IMR-90 (cell line): ENCODE measurements around the gene PLXNA3. TPM values are rescaled to one million over a fixed set of nuclear protein-coding genes. Genes with fewer than 3 reads are reported as not detected.

Source experiments
- ATAC-seq: fragments of 200-7000 bp; cut with Tn5 transposase; 2 replicates; pipeline ENCODE4 v1.9.1; 2020; ENCODE audit warnings: low read depth, mild to moderate bottlenecking, moderate library complexity
- BruUV-seq: library from RNA; stranded (reverse); fragments of 400-500 nt; replicated peaks from 2 replicates; lab custom pipeline; 2021; lab: Mats Ljungman, UMichigan
- CTCF ChIA-PET: fragments of 300-600 bp; formaldehyde crosslinking; extraction: SDS; loops from one replicate; lab custom pipeline; 2021; ENCODE audit warnings: antibody characterized with exemption; lab: Yijun Ruan, JAX
- POLR2A ChIA-PET: fragments of 300-600 bp; sonication (Branson Sonifier 250); formaldehyde crosslinking; loops from one replicate; lab custom pipeline; 2022; ENCODE audit warnings: antibody characterized with exemption; ENCODE audit not compliant: unreplicated experiment; lab: Charles Lee
- DNase-seq: peaks from one replicate; pipeline ENCODE4 v3.0.0; 2013
- H2AFZ ChIP-seq: replicated peaks from 2 replicates; pipeline ENCODE3; 2013; ENCODE audit warnings: low read length, mild to moderate bottlenecking; ENCODE audit not compliant: poor library complexity
- H2AK5ac ChIP-seq: 2 replicates; pipeline ENCODE4 v1.6.1; 2013; ENCODE audit warnings: low read depth, low read length, inconsistent platforms
- H2AK9ac ChIP-seq: replicated peaks from 2 replicates; pipeline ENCODE3; 2013; ENCODE audit warnings: mild to moderate bottlenecking, low read depth, low read length, moderate library complexity; ENCODE audit not compliant: poor library complexity
- H2BK120ac ChIP-seq: 2 replicates; pipeline ENCODE4 v1.6.1; 2013; ENCODE audit warnings: low read depth, low read length, inconsistent platforms
- H2BK15ac ChIP-seq: 3 replicates; pipeline ENCODE4 v1.6.1; 2013; ENCODE audit warnings: low read depth, low read length, inconsistent platforms
- H2BK20ac ChIP-seq: 2 replicates; pipeline ENCODE4 v1.6.1; 2013; ENCODE audit warnings: low read depth, mild to moderate bottlenecking, inconsistent platforms, low read length, moderate library complexity
- H2BK5ac ChIP-seq: 2 replicates; pipeline ENCODE4 v1.6.1; 2013; ENCODE audit warnings: mild to moderate bottlenecking, low read depth, low read length, inconsistent platforms; ENCODE audit not compliant: poor library complexity, severe bottlenecking
- H3K14ac ChIP-seq: replicated peaks from 2 replicates; pipeline ENCODE4 v1.6.1; 2013; ENCODE audit warnings: low read depth, low read length, inconsistent platforms
- H3K18ac ChIP-seq: 2 replicates; pipeline ENCODE4 v1.6.1; 2013; ENCODE audit warnings: low read depth, low read length, control low read depth
- H3K23ac ChIP-seq: 2 replicates; pipeline ENCODE4 v1.6.1; 2013; ENCODE audit warnings: low read depth, low read length, inconsistent platforms
- H3K27ac ChIP-seq: 2 replicates; pipeline ENCODE4 v1.5.1; 2013; ENCODE audit warnings: mild to moderate bottlenecking, control low read depth, low read length; ENCODE audit not compliant: insufficient read depth
- H3K27me3 ChIP-seq: 2 replicates; pipeline ENCODE4 v1.6.1; 2013; ENCODE audit warnings: low read length; ENCODE audit not compliant: control insufficient read depth, insufficient read depth
- H3K36me3 ChIP-seq: 2 replicates; pipeline ENCODE4 v1.6.1; 2013; ENCODE audit warnings: low read length, mixed read lengths; ENCODE audit not compliant: control insufficient read depth, insufficient read depth
- H3K4ac ChIP-seq: 2 replicates; pipeline ENCODE4 v1.6.1; 2013; ENCODE audit warnings: low read depth, low read length, inconsistent platforms
- H3K4me1 ChIP-seq: 2 replicates; pipeline ENCODE4 v1.6.1; 2013; ENCODE audit warnings: low read length, mixed read lengths; ENCODE audit not compliant: control insufficient read depth, insufficient read depth
- H3K4me2 ChIP-seq: 2 replicates; pipeline ENCODE4 v1.6.1; 2013; ENCODE audit warnings: low read depth, mild to moderate bottlenecking, control low read depth, low read length, moderate library complexity
- H3K4me3 ChIP-seq: 2 replicates; pipeline ENCODE4 v1.5.1; 2013; ENCODE audit warnings: low read depth, mild to moderate bottlenecking, control low read depth, low read length, moderate library complexity; ENCODE audit not compliant: insufficient read depth
- H3K56ac ChIP-seq: 2 replicates; pipeline ENCODE4 v1.6.1; 2013; ENCODE audit warnings: low read length, inconsistent platforms; ENCODE audit not compliant: insufficient read depth; ENCODE audit errors: extremely low read depth
- H3K79me1 ChIP-seq, 2 experiments: 2 replicates each; pipeline ENCODE4 v1.6.1; 2013; ENCODE audit warnings: low read length in 2 of 2, inconsistent platforms in 1 of 2, low read depth in 1 of 2
- H3K9ac ChIP-seq: 2 replicates; pipeline ENCODE4 v1.6.1; 2013; ENCODE audit warnings: low read depth, low read length, control low read depth
- H3K9me1 ChIP-seq: 2 replicates; pipeline ENCODE4 v1.6.1; 2013; ENCODE audit warnings: low read length, inconsistent platforms; ENCODE audit not compliant: insufficient read depth
- H3K9me3 ChIP-seq: 2 replicates; pipeline ENCODE4 v1.6.1; 2013; ENCODE audit warnings: low read length; ENCODE audit not compliant: control insufficient read depth, insufficient read depth
- H4K20me1 ChIP-seq: 2 replicates; pipeline ENCODE4 v1.6.1; 2013; ENCODE audit warnings: low read length, inconsistent platforms; ENCODE audit not compliant: insufficient read depth
- H4K5ac ChIP-seq: 2 replicates; pipeline ENCODE4 v1.6.1; 2013; ENCODE audit warnings: mild to moderate bottlenecking, low read depth, low read length, control low read depth
- H4K8ac ChIP-seq, 2 experiments: 2 replicates each; pipeline ENCODE4 v1.6.1; 2013; ENCODE audit warnings: low read depth in 2 of 2, low read length in 2 of 2, control low read depth in 1 of 2, inconsistent platforms in 1 of 2
- H4K91ac ChIP-seq: 2 replicates; pipeline ENCODE4 v1.6.1; 2013; ENCODE audit warnings: low read depth, low read length, inconsistent platforms; ENCODE audit not compliant: insufficient read depth
- CEBPB ChIP-seq: IDR thresholded peaks from 2 replicates; pipeline ENCODE4 v1.6.1; 2012; ENCODE audit warnings: low read depth, low read length, improper control_type of control experiment
- CHD1 ChIP-seq: IDR thresholded peaks from 2 replicates; pipeline ENCODE4 v1.6.1; 2012; ENCODE audit warnings: low read depth, low read length, improper control_type of control experiment
- FOS ChIP-seq: fragments of 150-350 bp; IDR thresholded peaks from 2 replicates; pipeline ENCODE4 v1.6.1; 2016; ENCODE audit warnings: low read depth, low read length
- MAFK ChIP-seq: IDR thresholded peaks from 2 replicates; pipeline ENCODE4 v1.6.1; 2012; ENCODE audit warnings: low read depth, low read length, improper control_type of control experiment
- POLR2A ChIP-seq: IDR thresholded peaks from 2 replicates; pipeline ENCODE4 v1.6.1; 2012; ENCODE audit warnings: mild to moderate bottlenecking, low read depth, low read length
- RAD21 ChIP-seq: IDR thresholded peaks from 2 replicates; pipeline ENCODE4 v1.6.1; 2012; ENCODE audit warnings: low read length, improper control_type of control experiment
- RCOR1 ChIP-seq: IDR thresholded peaks from 2 replicates; pipeline ENCODE4 v1.6.1; 2012; ENCODE audit warnings: mild to moderate bottlenecking, low read length, improper control_type of control experiment; ENCODE audit not compliant: insufficient replicate concordance
- WGBS, 2 experiments: methylation state at CpG; one replicate each; pipeline versions ENCODE4 v1.1.5 to v1.1.7; 2013; ENCODE audit warnings: missing lambda C conversion rate in 2 of 2; ENCODE audit not compliant: insufficient read length in 1 of 2; ENCODE audit errors: extremely low coverage in 2 of 2; 5-methylcytosine and 5-hydroxymethylcytosine counted together
- dilution Hi-C: fragments of 300-500 bp; cut with HindIII; formaldehyde crosslinking; loops from one replicate; pipeline ENCODE4 v1.14.3; 2018; ENCODE audit warnings: low sequenced_read_pairs; ENCODE audit not compliant: unreplicated experiment
- in situ Hi-C: fragments of 300-500 bp; cut with MboI; formaldehyde crosslinking; loops from 3 replicates; pipeline ENCODE4 v1.14.3; 2019; ENCODE audit warnings: low sequenced_read_pairs, inconsistent platforms, mixed read lengths
- intact Hi-C: fragments of 100-400 bp; cut with micrococcal nuclease; formaldehyde crosslinking; loops from 2 replicates; pipeline ENCODE4 v1.10.0; 2022
- polyA plus RNA-seq, 3 experiments: library from polyadenylated mRNA; depleted of rRNA; stranded (reverse); fragments of >200 nt; gene quantifications; 2 replicates each; pipeline ENCODE4 v1.2.3, GENCODE V29; 2012; ENCODE audit warnings: low replicate concordance in 1 of 3
- total RNA-seq: library from RNA; depleted of rRNA; stranded (reverse); fragments of >200 nt; gene quantifications from 2 replicates; pipeline ENCODE4 v1.2.3, GENCODE V29; 2012
- TF ChIP-seq, protein P1 (sequence below): fragments of 150-350 bp; IDR thresholded peaks from 2 replicates; pipeline ENCODE4 v1.6.1; 2017; ENCODE audit warnings: mild to moderate bottlenecking, antibody characterized with exemption, low read length, low read depth
- TF ChIP-seq, protein P2 (sequence below): conservative IDR thresholded peaks from 2 replicates; pipeline ENCODE4 v1.5.1; 2012; ENCODE audit warnings: mild to moderate bottlenecking, low read depth, low read length, improper control_type of control experiment
- TF ChIP-seq, protein P3 (sequence below): fragments of 150-350 bp; IDR thresholded peaks from 2 replicates; pipeline ENCODE4 v1.6.1; 2016; ENCODE audit warnings: low read depth, mild to moderate bottlenecking, low read length, moderate library complexity, borderline replicate concordance

Gene PLXNA3
- total and polyA plus RNA-seq, 2 of the 4 experiments (the other 2 are of a cell fraction), result 4.3 to 111 TPM

- Histone ChIP-seq H4K20me1 (peaks cover 14% of the 10 kb centered on the region), H3K9me1 (no peaks in the 10 kb centered on the region), H3K4me2 (peak overlapping the region; percentile 95), H2BK20ac (no peak overlapping the region), H3K14ac (peak overlapping the region; percentile 48), H3K9me3 (no peaks in the 10 kb centered on the region; the same call in 1 of the 2 replicates), H3K18ac (no peak overlapping the region), H2BK120ac (no peak overlapping the region), H3K79me1 (peaks cover 0 to 12% of the 10 kb centered on the region in 2 experiments; a peak in 1 of 4 replicates), H3K36me3 (peaks cover 52% of the 10 kb centered on the region), H4K5ac (peak overlapping the region; percentile 35), H3K4ac (peak overlapping the region; percentile 89), H2AK5ac (peak overlapping the region; percentile 81), H3K56ac (peak overlapping the region; percentile 71), H2AK9ac (peak overlapping the region; percentile 78), H2BK5ac (peak overlapping the region; percentile 100), H3K27me3 (no peaks in the 10 kb centered on the region), H3K4me3 (peak overlapping the region; percentile 98), H3K23ac (peak overlapping the region; percentile 33), H3K4me1 (peaks cover 3% of the 10 kb centered on the region), H4K8ac (peak overlapping the region; percentile 13 to 86; a peak in 2 of 4 replicates), H3K27ac (peak overlapping the region; percentile 95), H2AFZ (peak overlapping the region; percentile 43), H4K91ac (peak overlapping the region; percentile 56), H2BK15ac (no peak overlapping the region; the same call in 2 of the 3 replicates), H3K9ac (peak overlapping the region; percentile 86)
- TF ChIP-seq CHD1 (no peak), FOS (no peak), CEBPB (no peak), POLR2A (no peak), RCOR1 (no peak), RAD21 (no peak), MAFK (no peak)
- TF ChIP-seq, protein P1, sequence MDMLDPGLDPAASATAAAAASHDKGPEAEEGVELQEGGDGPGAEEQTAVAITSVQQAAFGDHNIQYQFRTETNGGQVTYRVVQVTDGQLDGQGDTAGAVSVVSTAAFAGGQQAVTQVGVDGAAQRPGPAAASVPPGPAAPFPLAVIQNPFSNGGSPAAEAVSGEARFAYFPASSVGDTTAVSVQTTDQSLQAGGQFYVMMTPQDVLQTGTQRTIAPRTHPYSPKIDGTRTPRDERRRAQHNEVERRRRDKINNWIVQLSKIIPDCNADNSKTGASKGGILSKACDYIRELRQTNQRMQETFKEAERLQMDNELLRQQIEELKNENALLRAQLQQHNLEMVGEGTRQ, result no peak
- TF ChIP-seq, protein P2, sequence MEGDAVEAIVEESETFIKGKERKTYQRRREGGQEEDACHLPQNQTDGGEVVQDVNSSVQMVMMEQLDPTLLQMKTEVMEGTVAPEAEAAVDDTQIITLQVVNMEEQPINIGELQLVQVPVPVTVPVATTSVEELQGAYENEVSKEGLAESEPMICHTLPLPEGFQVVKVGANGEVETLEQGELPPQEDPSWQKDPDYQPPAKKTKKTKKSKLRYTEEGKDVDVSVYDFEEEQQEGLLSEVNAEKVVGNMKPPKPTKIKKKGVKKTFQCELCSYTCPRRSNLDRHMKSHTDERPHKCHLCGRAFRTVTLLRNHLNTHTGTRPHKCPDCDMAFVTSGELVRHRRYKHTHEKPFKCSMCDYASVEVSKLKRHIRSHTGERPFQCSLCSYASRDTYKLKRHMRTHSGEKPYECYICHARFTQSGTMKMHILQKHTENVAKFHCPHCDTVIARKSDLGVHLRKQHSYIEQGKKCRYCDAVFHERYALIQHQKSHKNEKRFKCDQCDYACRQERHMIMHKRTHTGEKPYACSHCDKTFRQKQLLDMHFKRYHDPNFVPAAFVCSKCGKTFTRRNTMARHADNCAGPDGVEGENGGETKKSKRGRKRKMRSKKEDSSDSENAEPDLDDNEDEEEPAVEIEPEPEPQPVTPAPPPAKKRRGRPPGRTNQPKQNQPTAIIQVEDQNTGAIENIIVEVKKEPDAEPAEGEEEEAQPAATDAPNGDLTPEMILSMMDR, result no peak
- TF ChIP-seq, protein P3, sequence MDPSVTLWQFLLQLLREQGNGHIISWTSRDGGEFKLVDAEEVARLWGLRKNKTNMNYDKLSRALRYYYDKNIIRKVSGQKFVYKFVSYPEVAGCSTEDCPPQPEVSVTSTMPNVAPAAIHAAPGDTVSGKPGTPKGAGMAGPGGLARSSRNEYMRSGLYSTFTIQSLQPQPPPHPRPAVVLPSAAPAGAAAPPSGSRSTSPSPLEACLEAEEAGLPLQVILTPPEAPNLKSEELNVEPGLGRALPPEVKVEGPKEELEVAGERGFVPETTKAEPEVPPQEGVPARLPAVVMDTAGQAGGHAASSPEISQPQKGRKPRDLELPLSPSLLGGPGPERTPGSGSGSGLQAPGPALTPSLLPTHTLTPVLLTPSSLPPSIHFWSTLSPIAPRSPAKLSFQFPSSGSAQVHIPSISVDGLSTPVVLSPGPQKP, result no peak
- DNase-seq, result no peak
- in situ Hi-C loops (no loop called here), dilution Hi-C loops (no loop called here), intact Hi-C loops (no loop called here)
- ChIA-PET CTCF (interaction anchor here (0.6 kb wide), 1 partner anchor 14 kb away, joined by 5 read pairs; no protein-coding TSS in a partner anchor), POLR2A (interaction anchor here (1.5 kb wide), 1 partner anchor 9 kb away, joined by 3 read pairs; no protein-coding TSS in a partner anchor)
- 52% methylated on average over 6 of the region's 28 CpGs; no CpG with 5 or more reads in 1 of the 2 experiments for WGBS, 2 experiments
- BruUV-seq, result no TSS peak
- ATAC-seq, result peak; percentile 2; the same call in 1 of the 2 replicates
Measured at GRCh38 chrX:154437971-154438893, 19.8 kb upstream of the PLXNA3 start.
